GM12891 (cell line): Measurements from ENCODE around the gene DACH1.
"Not testable (repeated sequence)": the region's sequence is repeated elsewhere in the genome, so short reads cannot be mapped to it uniquely, and the experiment has no call there.

ENCODE experiments used
- POLR2A ChIP-seq: IDR thresholded peaks from 2 replicates; pipeline ENCODE4 v1.6.1; 2011; ENCODE audit warnings: low read depth, low read length, control low read depth
- POLR2AphosphoS5 ChIP-seq: IDR thresholded peaks from 2 replicates; pipeline ENCODE4 v1.6.1; 2011; ENCODE audit warnings: low read depth, low read length, control low read depth
- SPI1 ChIP-seq: IDR thresholded peaks from 2 replicates; pipeline ENCODE4 v1.6.1; 2011; ENCODE audit warnings: low read depth, low read length, control low read depth
- TAF1 ChIP-seq: IDR thresholded peaks from 2 replicates; pipeline ENCODE4 v1.6.1; 2011; ENCODE audit warnings: low read depth, low read length, control low read depth

DNA sequence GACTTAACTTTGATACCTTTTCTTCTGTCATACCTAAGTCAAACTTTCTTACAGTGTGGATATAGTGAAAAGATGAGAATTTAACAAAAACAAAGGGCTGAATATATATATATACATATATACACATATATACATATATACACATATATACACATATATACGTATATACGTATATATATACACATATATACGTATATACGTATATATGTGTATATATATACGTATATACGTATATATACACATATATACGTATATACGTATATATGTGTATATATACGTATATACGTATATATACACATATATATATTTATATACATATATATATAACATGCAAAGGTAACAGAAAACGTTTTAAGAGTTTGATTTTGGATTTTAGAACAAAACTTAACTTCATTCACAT lies 88.0 kb downstream of the DACH1 start:
- TF ChIP-seq POLR2A, POLR2AphosphoS5, TAF1, SPI1: not testable (repeated sequence)
